ENCODE data around the gene MAD1L1.

- TF ChIP-seq CTCF (IDR thresholded peaks at IDR 0.05; ENCODE audit: low read depth, low read length, missing input control) (no peak), MAX (IDR thresholded peaks at IDR 0.05) (no peak), EGR1 (IDR thresholded peaks at IDR 0.05; ENCODE audit: low read depth in 2 of 2) (no peak), YY1 (IDR thresholded peaks at IDR 0.05) (no peak), REST (IDR thresholded peaks at IDR 0.05) (no peak), GABPA (IDR thresholded peaks at IDR 0.05 in 1 of 2, conservative IDR thresholded peaks at IDR 0.05 in 1 of 2) (no peak), HNF4A (conservative IDR thresholded peaks at IDR 0.05) (no peak), RAD21 (IDR thresholded peaks at IDR 0.05) (no peak), SP1 (IDR thresholded peaks at IDR 0.05) (no peak), RXRA (IDR thresholded peaks at IDR 0.05) (no peak)
These were observed 245.6 kb downstream of the MAD1L1 start for GRCh38 chr7:1987084-1987535.
